Neural cell (in vitro differentiated cells): ENCODE results near the gene LINGO1.

Experiments used
- CTCF ChIP-seq: fragments of 450-650 bp; IDR thresholded peaks from 2 replicates; pipeline ENCODE4 v1.5.1; 2014; ENCODE audit warnings: antibody characterized with exemption, mild to moderate bottlenecking, moderate library complexity; ENCODE audit not compliant: poor library complexity, severe bottlenecking
- EP300 ChIP-seq: fragments of 450-650 bp; conservative IDR thresholded peaks from 2 replicates; pipeline ENCODE4 v1.6.1; 2014; ENCODE audit warnings: antibody characterized with exemption, mild to moderate bottlenecking, moderate library complexity; ENCODE audit not compliant: poor library complexity, severe bottlenecking
- EZH2 ChIP-seq: fragments of 200-600, 300-800 bp; shearing (Covaris generic), sonication (generic); IDR thresholded peaks from 2 replicates; pipeline ENCODE4 v1.6.1; 2014; ENCODE audit warnings: antibody characterized with exemption, low read length, borderline replicate concordance, mild to moderate bottlenecking; ENCODE audit not compliant: insufficient read depth, poor library complexity, severe bottlenecking
- POLR2AphosphoS5 ChIP-seq: IDR thresholded peaks from 2 replicates; pipeline ENCODE4 v1.6.1; 2012
- RAD21 ChIP-seq: fragments of 450-650 bp; conservative IDR thresholded peaks from 2 replicates; pipeline ENCODE4 v1.6.1; 2014; ENCODE audit warnings: antibody characterized with exemption, mild to moderate bottlenecking, moderate library complexity
- REST ChIP-seq: IDR thresholded peaks from 2 replicates; pipeline ENCODE4 v1.6.1; 2012; ENCODE audit warnings: borderline replicate concordance
- TAF1 ChIP-seq: IDR thresholded peaks from 2 replicates; pipeline ENCODE4 v1.6.1; 2012; ENCODE audit warnings: low read depth

GRCh38 chr15:77599357-77599756 is 33.4 kb downstream of the LINGO1 start:
- TF ChIP-seq CTCF: no peak
- no peak for TF ChIP-seq EZH2
- TF ChIP-seq EP300: no peak
- TF ChIP-seq RAD21: no peak
- no peak for TF ChIP-seq TAF1
- no peak for TF ChIP-seq POLR2AphosphoS5
- TF ChIP-seq REST: no peak
